Measurements from ENCODE around the gene DHRS2.

Gene DHRS2

GRCh38 chr14:23645504-23645811, 9.3 kb downstream of the DHRS2 start:
- FAIRE-seq (no peak), DNase-seq (ENCODE audit: insufficient read length, low spot score) (no peak)
- TF ChIP-seq CTCF (IDR thresholded peaks at IDR 0.05; ENCODE audit: insufficient read depth, missing control alignments), result no peak

GRCh38 chr14:23645812-23646647, 9.9 kb downstream of the DHRS2 start:
- no peak for DNase-seq (ENCODE audit: insufficient read length, low spot score)
- TF ChIP-seq CTCF (IDR thresholded peaks at IDR 0.05; ENCODE audit: insufficient read depth, missing control alignments), result no peak
- FAIRE-seq, result no peak

- TF ChIP-seq CTCF (IDR thresholded peaks at IDR 0.05; ENCODE audit: insufficient read depth, missing control alignments), result no peak
- FAIRE-seq (no peak), DNase-seq (ENCODE audit: insufficient read length, low spot score) (no peak)
Observed at GRCh38 chr14:23646648-23647549, 10.7 kb downstream of the DHRS2 start.

- FAIRE-seq (no peak), DNase-seq (ENCODE audit: insufficient read length, low spot score) (no peak)
- TF ChIP-seq CTCF (IDR thresholded peaks at IDR 0.05; ENCODE audit: insufficient read depth, missing control alignments), result no peak
Observed at GRCh38 chr14:23647619-23648018, 11.5 kb downstream of the DHRS2 start.

GRCh38 chr14:23648764-23649460, 12.7 kb downstream of the DHRS2 start:
- FAIRE-seq (no peak), DNase-seq (ENCODE audit: insufficient read length, low spot score) (no peak)
- no peak for TF ChIP-seq CTCF (IDR thresholded peaks at IDR 0.05; ENCODE audit: insufficient read depth, missing control alignments)

GRCh38 chr14:23650506-23650905, 14.3 kb downstream of the DHRS2 start:
- TF ChIP-seq CTCF (IDR thresholded peaks at IDR 0.05; ENCODE audit: insufficient read depth, missing control alignments), result no peak
- DNase-seq (ENCODE audit: insufficient read length, low spot score) (no peak), FAIRE-seq (no peak)

All from D721Med (cell line).